Measurements from ENCODE around the gene CST7.
A peak's percentile ranks its signal among the peaks of the same experiment; 100 is the strongest.

- TF ChIP-seq, protein P1, sequence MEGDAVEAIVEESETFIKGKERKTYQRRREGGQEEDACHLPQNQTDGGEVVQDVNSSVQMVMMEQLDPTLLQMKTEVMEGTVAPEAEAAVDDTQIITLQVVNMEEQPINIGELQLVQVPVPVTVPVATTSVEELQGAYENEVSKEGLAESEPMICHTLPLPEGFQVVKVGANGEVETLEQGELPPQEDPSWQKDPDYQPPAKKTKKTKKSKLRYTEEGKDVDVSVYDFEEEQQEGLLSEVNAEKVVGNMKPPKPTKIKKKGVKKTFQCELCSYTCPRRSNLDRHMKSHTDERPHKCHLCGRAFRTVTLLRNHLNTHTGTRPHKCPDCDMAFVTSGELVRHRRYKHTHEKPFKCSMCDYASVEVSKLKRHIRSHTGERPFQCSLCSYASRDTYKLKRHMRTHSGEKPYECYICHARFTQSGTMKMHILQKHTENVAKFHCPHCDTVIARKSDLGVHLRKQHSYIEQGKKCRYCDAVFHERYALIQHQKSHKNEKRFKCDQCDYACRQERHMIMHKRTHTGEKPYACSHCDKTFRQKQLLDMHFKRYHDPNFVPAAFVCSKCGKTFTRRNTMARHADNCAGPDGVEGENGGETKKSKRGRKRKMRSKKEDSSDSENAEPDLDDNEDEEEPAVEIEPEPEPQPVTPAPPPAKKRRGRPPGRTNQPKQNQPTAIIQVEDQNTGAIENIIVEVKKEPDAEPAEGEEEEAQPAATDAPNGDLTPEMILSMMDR (IDR thresholded peaks at IDR 0.05; ENCODE audit: insufficient read depth, low read length, poor library complexity, severe bottlenecking) = peak; percentile 87
- no peak for TF ChIP-seq EZH2phosphoT487 (conservative IDR thresholded peaks at IDR 0.05; ENCODE audit: low read length)
Measured at GRCh38 chr20:24994470-24995368, 45.6 kb downstream of the CST7 start.
